Progenitor cell of endocrine pancreas (in vitro differentiated cells): ENCODE results near the gene NGF. TPM values are rescaled to one million over a fixed set of nuclear protein-coding genes. Genes with fewer than 3 reads are reported as not detected.

Experiments used
- DNase-seq: peaks from one replicate; pipeline ENCODE4 v3.0.0; 2021; ENCODE audit warnings: low spot score; ENCODE audit not compliant: unreplicated experiment
- H3K27ac Mint-ChIP-seq: 2 replicates; pipeline ENCODE4 v1.8.0; 2021; ENCODE audit warnings: mild to moderate bottlenecking, moderate library complexity, mixed read lengths
- H3K27me3 Mint-ChIP-seq: 2 replicates; pipeline ENCODE4 v1.8.0; 2021; ENCODE audit warnings: mixed read lengths
- H3K36me3 Mint-ChIP-seq: 2 replicates; pipeline ENCODE4 v1.8.0; 2022; ENCODE audit warnings: mixed read lengths; ENCODE audit not compliant: insufficient read depth
- H3K4me1 Mint-ChIP-seq: 2 replicates; pipeline ENCODE4 v1.8.0; 2021; ENCODE audit warnings: low read depth, mixed read lengths
- H3K4me3 Mint-ChIP-seq: 2 replicates; pipeline ENCODE4 v1.8.0; 2021; ENCODE audit warnings: low read depth, mild to moderate bottlenecking, moderate library complexity, mixed read lengths
- H3K9me3 Mint-ChIP-seq: 2 replicates; pipeline ENCODE4 v1.8.0; 2021; ENCODE audit warnings: low read depth, mixed read lengths
- CTCF ChIP-seq: fragments of 200-600 bp; sonication (generic); IDR thresholded peaks from one replicate; pipeline ENCODE4 v1.5.0; 2021; ENCODE audit warnings: antibody characterized with exemption, mild to moderate bottlenecking; ENCODE audit not compliant: unreplicated experiment
- total RNA-seq: library from RNA; stranded (reverse); gene quantifications from 2 replicates; pipeline ENCODE4 v1.2.1, GENCODE V29; 2021

NGF gene
- total RNA-seq, 1 donor from 2014 or later: 2.2 TPM

DNA sequence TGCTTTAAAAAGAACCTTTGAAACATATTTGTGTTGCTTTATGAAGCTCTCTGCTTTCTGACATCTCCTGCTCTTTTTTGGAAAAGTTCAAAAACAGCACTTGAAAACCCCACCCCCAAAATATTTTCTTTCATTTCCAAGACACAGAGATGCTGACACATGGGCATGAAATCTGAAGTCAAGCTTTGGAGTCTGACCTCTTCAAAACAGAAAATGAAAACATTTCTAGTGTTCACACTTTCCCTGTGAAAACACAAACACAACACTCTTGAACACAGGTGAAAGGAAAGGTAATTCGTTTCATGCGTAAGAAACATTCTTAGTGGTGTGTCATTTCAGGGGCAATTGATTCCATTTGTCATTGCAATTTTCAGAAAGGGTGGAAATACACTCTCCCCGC lies 10.8 kb downstream of the NGF start:
- peaks cover 8% of the 10 kb centered on the region for H3K27me3 Mint-ChIP-seq
- peaks cover 23% of the 10 kb centered on the region for H3K4me1 Mint-ChIP-seq
- no peak for DNase-seq
- no peaks in the 10 kb centered on the region for H3K36me3 Mint-ChIP-seq
- no peak for TF ChIP-seq CTCF
- H3K4me3 Mint-ChIP-seq: no peak overlapping the region
- H3K9me3 Mint-ChIP-seq: no peaks in the 10 kb centered on the region
- no peak overlapping the region for H3K27ac Mint-ChIP-seq

GRCh38 chr1:115326419-115326818 lies 11.6 kb downstream of the NGF start:
- Mint-ChIP-seq H3K9me3 (no peaks in the 10 kb centered on the region), H3K4me3 (no peak overlapping the region), H3K27ac (no peak overlapping the region), H3K36me3 (no peaks in the 10 kb centered on the region), H3K4me1 (peaks cover 23% of the 10 kb centered on the region), H3K27me3 (peaks cover 6% of the 10 kb centered on the region)
- no peak for DNase-seq
- no peak for TF ChIP-seq CTCF

GRCh38 chr1:115325874-115326273 lies 12.2 kb downstream of the NGF start:
- no peak for TF ChIP-seq CTCF

DNA sequence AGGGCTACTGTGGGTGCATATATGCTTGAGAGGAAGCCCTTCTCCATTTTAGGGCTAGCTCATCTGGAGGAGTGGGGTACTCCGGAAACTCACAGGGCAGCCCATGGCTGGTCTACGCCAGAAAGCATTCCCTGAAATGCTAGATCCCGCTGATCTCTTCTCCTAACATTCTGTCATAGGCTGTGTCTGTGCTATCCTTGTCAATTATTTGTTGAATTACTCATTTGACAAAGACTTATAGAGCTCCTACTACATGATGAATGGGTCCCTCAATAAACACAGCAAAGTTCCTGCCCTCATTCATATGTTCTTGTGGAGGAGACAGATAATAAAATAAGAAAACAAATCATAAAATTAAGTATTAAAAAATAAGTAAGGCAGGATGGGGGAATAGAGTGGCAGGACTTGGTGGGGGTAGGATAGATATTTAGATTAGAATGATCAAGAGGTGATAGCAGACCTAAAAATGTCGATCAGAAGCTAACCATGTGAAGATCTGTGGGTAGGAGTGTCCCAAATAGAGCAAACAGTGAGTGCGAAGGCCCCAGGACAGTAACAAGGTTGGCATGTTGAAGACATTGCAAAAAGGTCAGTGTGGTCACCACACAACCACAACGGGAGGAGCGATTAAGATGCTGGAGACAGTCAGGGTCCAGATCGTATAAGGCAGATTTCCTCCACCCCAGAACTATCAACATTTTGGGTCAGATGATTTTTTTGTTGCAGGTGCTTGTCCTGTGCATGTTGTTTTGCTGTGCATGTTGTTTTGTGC lies 13.2 kb downstream of the NGF start:
- H3K9me3 Mint-ChIP-seq: no peaks in the 10 kb centered on the region
- no peak for TF ChIP-seq CTCF
- peaks cover 23% of the 10 kb centered on the region for H3K4me1 Mint-ChIP-seq
- DNase-seq: no peak
- H3K27ac Mint-ChIP-seq: no peak overlapping the region
- H3K36me3 Mint-ChIP-seq: no peaks in the 10 kb centered on the region
- H3K27me3 Mint-ChIP-seq: peaks cover 6% of the 10 kb centered on the region
- H3K4me3 Mint-ChIP-seq: no peak overlapping the region

More at GRCh38 chr1:115325874-115326273, 12.2 kb downstream of the NGF start:
- Mint-ChIP-seq H3K4me3 (no peak overlapping the region), H3K27me3 (peaks cover 6% of the 10 kb centered on the region), H3K27ac (no peak overlapping the region), H3K36me3 (no peaks in the 10 kb centered on the region), H3K9me3 (no peaks in the 10 kb centered on the region), H3K4me1 (peaks cover 23% of the 10 kb centered on the region)
- no peak for DNase-seq

DNA sequence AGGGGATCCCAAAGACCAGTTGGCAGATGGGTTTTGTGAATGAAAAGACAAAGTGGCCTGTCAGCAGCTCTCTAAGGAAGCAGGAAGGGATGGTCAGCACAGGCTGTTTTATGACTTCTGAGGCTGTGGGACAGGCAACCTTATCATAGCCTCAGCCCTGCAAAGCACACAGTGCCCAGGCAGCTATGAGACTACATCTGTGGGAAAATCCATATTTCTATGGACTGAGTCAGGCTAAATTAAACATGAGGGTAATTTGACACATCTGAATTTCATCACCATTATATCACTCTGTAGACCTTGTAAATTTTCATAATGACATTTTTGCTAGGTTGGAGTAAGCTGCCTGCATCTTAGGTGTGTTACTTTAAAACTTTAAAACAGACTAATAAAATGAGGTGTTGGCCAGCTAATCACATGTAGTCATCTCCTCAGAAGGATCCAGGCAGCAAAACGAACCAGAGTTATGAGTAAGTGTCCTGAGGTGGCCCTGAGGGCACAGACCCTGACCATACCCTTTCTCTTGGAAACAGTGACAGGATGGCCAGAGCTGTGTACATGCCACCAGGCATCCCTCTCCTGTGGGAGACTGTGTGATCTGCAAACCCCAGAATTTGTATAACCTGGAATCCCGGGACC lies 14.6 kb downstream of the NGF start:
- H3K27ac Mint-ChIP-seq: no peak overlapping the region

More for the DNA sequence above, 14.6 kb downstream of the NGF start:
- Mint-ChIP-seq H3K36me3 (no peaks in the 10 kb centered on the region), H3K4me3 (no peak overlapping the region), H3K9me3 (no peaks in the 10 kb centered on the region), H3K4me1 (peaks cover 23% of the 10 kb centered on the region), H3K27me3 (peaks cover 6% of the 10 kb centered on the region)
- DNase-seq: no peak
- TF ChIP-seq CTCF: no peak
